ENCODE results near the gene CYB561D2.

CYB561D2 gene

DNA sequence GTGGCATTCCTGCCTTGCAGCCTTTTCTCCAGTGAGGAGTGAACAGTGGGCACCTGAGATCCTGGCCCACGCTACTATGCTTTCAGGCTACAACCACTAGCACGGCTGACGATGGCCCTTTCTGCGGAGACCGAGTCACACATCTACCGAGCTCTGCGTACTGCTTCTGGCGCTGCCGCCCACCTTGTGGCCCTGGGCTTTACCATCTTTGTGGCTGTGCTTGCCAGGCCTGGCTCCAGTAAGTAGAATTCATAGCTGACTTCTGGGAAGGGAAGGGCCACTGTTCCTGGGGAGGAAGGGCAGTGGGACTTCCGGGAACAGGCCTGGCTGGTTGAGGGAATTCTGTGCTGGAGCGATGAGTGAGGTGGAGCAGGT is 648 bp downstream of the CYB561D2 start:
- peaks cover 0 to 2% (median 0%) of the 10 kb centered on the region in 11 experiments; a peak in 4 of 22 replicates for H3K27me3 ChIP-seq
- peaks cover 34 to 71% (median 63%) of the 10 kb centered on the region in 11 experiments for H3K36me3 ChIP-seq
- no peaks in the 10 kb centered on the region for H3K9me3 ChIP-seq (replicated peaks in 1 of 11)
- H3K4me3 ChIP-seq, result peak overlapping the region; percentile 60 to 82 (median 72)
- TF ChIP-seq Cebpa-rat (IDR thresholded peaks at IDR 0.05), result no peak
- H3K27ac ChIP-seq, result peak overlapping the region in 10 of 11 experiments; percentile 81 to 93 (median 90); a peak in 17 of 22 replicates
- peak overlapping the region; percentile 82 to 91 (median 86); a peak in 21 of 22 replicates for H3K9ac ChIP-seq
- peaks cover 40 to 66% (median 53%) of the 10 kb centered on the region in 11 experiments for H4K20me1 ChIP-seq
- peaks cover 38 to 94% (median 74%) of the 10 kb centered on the region in 10 experiments for H3K4me1 ChIP-seq
- peak overlapping the region; percentile 95 to 99 (median 98) for H3K4me2 ChIP-seq

DNA sequence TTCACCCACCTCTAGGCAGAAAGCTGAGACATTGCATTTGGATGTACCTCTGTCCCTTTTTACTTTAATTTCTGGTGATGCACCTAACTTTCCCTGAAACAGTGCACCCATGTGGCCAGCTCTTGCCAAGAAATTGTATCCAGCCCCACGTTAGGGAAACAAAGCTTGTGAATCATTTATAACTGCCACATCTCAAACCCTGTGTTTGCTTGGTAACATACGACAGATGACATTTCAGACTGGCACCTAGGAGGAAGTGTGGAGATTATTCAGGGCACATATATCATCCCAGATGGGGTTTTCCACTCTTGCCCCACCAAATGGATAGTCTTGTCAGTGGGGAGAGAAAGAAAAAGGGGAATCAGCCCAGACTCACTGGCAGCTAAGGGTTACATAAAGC is 2.1 kb downstream of the CYB561D2 start:
- Histone ChIP-seq H3K27ac (peak overlapping the region in 8 of 11 experiments; percentile 30 to 87 (median 45); a peak in 12 of 22 replicates), H3K4me3 (no peak overlapping the region; a peak in 1 of 20 replicates), H3K36me3 (peaks cover 42 to 81% (median 72%) of the 10 kb centered on the region in 11 experiments), H3K4me1 (peaks cover 53 to 95% (median 78%) of the 10 kb centered on the region in 10 experiments), H3K27me3 (no peaks in the 10 kb centered on the region), H3K9ac (peak overlapping the region in 9 of 11 experiments; percentile 18 to 53 (median 45); a peak in 9 of 22 replicates), H3K4me2 (peak overlapping the region in 5 of 11 experiments; percentile 97 to 99 (median 99); a peak in 9 of 22 replicates), H3K9me3 (replicated peaks in 1 of 11) (no peaks in the 10 kb centered on the region), H4K20me1 (peaks cover 55 to 81% (median 67%) of the 10 kb centered on the region in 11 experiments)
- no peak for TF ChIP-seq Cebpa-rat (IDR thresholded peaks at IDR 0.05)

DNA sequence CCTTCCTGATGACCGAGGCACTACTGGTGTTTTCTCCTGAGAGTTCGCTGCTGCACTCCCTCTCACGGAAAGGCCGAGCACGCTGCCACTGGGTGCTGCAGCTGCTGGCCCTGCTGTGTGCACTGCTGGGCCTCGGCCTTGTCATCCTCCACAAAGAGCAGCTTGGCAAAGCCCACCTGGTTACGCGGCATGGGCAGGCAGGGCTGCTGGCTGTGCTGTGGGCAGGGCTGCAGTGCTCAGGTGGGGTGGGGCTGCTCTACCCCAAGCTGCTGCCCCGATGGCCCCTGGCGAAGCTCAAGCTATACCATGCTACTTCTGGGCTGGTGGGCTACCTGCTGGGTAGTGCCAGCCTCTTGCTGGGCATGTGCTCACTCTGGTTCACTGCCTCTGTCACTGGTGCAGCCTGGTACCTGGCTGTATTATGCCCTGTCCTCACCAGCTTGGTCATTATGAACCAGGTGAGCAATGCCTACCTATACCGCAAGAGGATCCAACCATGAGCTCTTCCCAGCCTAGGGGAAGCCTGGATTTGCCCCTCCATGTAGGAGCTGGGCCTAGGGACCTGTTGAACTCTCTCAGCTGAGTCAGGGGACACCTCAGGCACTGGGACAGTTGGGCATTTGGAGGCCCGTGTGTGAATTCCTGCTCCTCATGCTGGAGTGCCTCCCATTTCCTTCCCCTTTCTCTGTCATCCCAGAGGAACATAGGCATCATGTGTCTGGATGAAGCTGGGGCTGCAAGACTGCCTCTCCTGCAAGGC is 2.8 kb downstream of the CYB561D2 start:
- H3K9ac ChIP-seq, result peak overlapping the region in 10 of 11 experiments; percentile 18 to 55 (median 46); a peak in 14 of 22 replicates
- no peak for TF ChIP-seq Cebpa-rat (IDR thresholded peaks at IDR 0.05)
- peak overlapping the region in 5 of 11 experiments; percentile 15 to 99 (median 97); a peak in 9 of 22 replicates for H3K4me2 ChIP-seq
- no peaks in the 10 kb centered on the region for H3K9me3 ChIP-seq (replicated peaks in 1 of 11)
- no peaks in the 10 kb centered on the region for H3K27me3 ChIP-seq
- peaks cover 42 to 81% (median 68%) of the 10 kb centered on the region in 11 experiments for H3K36me3 ChIP-seq
- peaks cover 62 to 87% (median 74%) of the 10 kb centered on the region in 11 experiments for H4K20me1 ChIP-seq
- H3K4me1 ChIP-seq, result peaks cover 59 to 95% (median 82%) of the 10 kb centered on the region in 10 experiments
- H3K4me3 ChIP-seq, result no peak overlapping the region; a peak in 1 of 20 replicates
- peak overlapping the region in 9 of 11 experiments; percentile 11 to 87 (median 39); a peak in 15 of 22 replicates for H3K27ac ChIP-seq

DNA sequence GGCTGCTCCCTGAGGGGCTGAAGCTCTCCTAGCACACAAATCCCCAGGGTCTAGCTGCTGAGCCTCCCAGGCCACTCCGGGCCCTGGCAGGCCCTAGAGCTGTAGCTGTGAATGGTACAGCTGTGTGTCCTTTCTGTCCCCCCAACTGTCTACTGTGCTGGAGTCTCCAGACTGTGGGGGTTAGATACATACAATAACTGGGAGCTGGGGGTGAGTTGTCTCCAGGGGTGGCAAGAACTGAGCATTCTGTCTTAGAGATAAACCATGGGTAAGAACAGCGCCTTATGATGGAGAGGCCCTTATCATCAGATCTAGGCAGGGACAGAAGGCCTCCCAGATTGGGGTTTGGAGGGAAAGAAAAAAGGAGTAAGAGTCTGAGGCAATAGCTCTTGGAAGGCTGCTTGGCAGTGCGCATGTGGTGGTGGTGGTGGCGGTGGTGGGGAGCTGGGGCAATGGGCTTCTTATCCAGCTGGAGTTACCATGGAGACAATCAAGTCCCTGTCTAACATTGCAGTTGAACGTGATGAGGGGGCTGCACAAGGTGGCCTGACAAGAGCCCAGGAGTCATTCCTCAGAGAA is 3.6 kb downstream of the CYB561D2 start:
- no peak for TF ChIP-seq Cebpa-rat (IDR thresholded peaks at IDR 0.05)
- Histone ChIP-seq H3K27ac (peak overlapping the region in 2 of 11 experiments; percentile 66 to 87; a peak in 2 of 22 replicates), H3K9me3 (replicated peaks in 1 of 11) (no peaks in the 10 kb centered on the region), H3K4me1 (peaks cover 59 to 91% (median 80%) of the 10 kb centered on the region in 10 experiments), H3K4me2 (peak overlapping the region in 3 of 11 experiments; percentile 54 to 99 (median 99); a peak in 7 of 22 replicates), H3K9ac (peak overlapping the region in 8 of 11 experiments; percentile 3 to 91 (median 50); a peak in 9 of 22 replicates), H4K20me1 (peaks cover 64 to 87% (median 80%) of the 10 kb centered on the region in 11 experiments), H3K36me3 (peaks cover 42 to 73% (median 60%) of the 10 kb centered on the region in 11 experiments), H3K27me3 (no peaks in the 10 kb centered on the region), H3K4me3 (no peak overlapping the region)

DNA sequence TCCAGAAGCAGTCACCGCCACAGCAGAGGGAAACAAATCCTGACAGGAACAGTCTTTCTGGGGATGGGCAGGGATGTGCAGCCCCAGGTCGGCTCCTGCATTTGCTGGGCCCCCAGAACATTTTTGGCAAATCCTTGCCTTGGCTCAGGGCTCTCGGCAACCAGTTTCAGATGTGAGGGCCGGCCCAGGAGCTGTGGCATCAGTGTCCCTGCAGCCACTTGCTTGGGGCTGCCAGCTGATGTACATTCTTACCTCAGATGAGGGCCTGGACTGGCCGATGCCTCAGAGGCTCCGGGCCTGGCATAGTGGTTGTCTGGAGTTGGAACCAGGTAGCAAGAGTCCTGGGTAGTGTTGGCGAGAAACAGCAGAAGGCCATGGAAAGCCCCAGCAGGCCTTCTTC is 4.2 kb downstream of the CYB561D2 start:
- Histone ChIP-seq H4K20me1 (peaks cover 64 to 82% (median 80%) of the 10 kb centered on the region in 11 experiments), H3K4me3 (no peak overlapping the region), H3K27me3 (no peaks in the 10 kb centered on the region), H3K4me1 (peaks cover 53 to 85% (median 77%) of the 10 kb centered on the region in 10 experiments), H3K9me3 (replicated peaks in 1 of 11) (no peaks in the 10 kb centered on the region), H3K4me2 (peak overlapping the region in 6 of 11 experiments; percentile 97 to 100 (median 100); a peak in 9 of 22 replicates), H3K36me3 (peaks cover 42 to 72% (median 60%) of the 10 kb centered on the region in 11 experiments), H3K27ac (peak overlapping the region in 2 of 11 experiments; percentile 22 to 31; a peak in 4 of 22 replicates), H3K9ac (peak overlapping the region in 6 of 11 experiments; percentile 14 to 99 (median 94); a peak in 2 of 22 replicates)
- TF ChIP-seq Cebpa-rat (IDR thresholded peaks at IDR 0.05), result no peak

DNA sequence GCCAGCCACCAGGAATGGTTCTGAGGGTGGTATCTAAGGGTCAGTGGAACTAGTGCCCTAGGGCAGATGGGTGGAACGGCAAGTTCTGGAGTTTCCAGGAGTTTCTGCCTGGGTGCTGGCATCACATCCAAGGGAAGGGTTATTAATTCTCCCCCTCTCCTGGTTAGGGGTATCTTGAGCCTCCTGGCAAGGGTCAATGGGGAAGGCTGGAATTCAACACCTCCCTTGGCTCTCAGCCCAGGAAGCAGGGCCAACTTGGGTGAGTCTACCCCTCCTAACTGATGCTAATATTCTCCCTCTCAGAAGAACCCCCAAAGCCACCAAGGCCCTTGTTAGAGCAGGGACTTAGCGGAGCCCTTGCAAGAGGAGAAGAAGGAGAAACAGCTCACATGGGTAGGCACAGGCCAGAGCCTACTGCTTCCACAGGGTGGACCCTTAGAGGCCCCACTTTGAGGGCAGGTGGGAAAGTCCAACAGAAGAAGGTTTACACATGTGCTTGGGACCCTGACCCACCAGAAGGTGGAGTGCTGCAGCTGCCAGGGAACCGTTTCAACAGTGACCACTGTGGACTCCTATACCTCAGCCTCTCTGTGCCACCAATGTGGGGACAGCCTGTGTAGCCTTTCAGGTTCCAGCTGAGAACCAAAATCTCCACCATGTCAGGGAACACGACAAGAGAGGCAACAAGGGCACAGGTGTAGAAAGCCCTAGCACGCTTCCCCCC is 5.3 kb downstream of the CYB561D2 start:
- Histone ChIP-seq H3K9ac (peak overlapping the region; percentile 91 to 99 (median 93); a peak in 19 of 22 replicates), H3K4me2 (peak overlapping the region; percentile 92 to 100 (median 99)), H3K27me3 (no peaks in the 10 kb centered on the region), H3K36me3 (peaks cover 42 to 72% (median 60%) of the 10 kb centered on the region in 11 experiments), H3K4me3 (peak overlapping the region; percentile 72 to 96 (median 82); a peak in 19 of 20 replicates), H3K27ac (peak overlapping the region in 5 of 11 experiments; percentile 8 to 96 (median 18); a peak in 5 of 22 replicates), H4K20me1 (peaks cover 64 to 82% (median 80%) of the 10 kb centered on the region in 11 experiments), H3K9me3 (replicated peaks in 1 of 11) (no peaks in the 10 kb centered on the region), H3K4me1 (peaks cover 46 to 78% (median 72%) of the 10 kb centered on the region in 10 experiments)
- TF ChIP-seq Cebpa-rat (IDR thresholded peaks at IDR 0.05), result no peak

DNA sequence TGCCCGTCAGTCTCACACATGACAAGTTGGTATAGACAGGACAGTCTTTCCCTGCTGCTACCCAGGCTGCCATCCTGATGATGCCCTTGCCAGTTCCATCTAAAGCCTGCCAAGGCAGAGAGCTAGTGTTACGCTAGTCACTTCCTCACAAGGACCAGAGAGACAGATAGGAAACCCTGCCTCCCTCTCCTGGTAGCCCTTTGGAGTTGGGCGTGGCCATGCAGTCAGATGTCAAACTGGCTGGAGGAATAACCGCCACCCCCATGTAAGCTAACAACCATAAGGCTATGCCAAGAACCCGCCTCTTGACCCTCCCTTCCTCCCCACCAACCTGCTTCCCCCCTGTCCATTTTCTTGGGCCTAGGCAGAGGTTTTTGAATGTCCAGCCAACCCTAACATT is 5.9 kb downstream of the CYB561D2 start:
- Histone ChIP-seq H3K4me3 (peak overlapping the region; percentile 72 to 96 (median 82)), H3K4me2 (peak overlapping the region; percentile 92 to 100 (median 99)), H3K27ac (peak overlapping the region in 5 of 11 experiments; percentile 8 to 96 (median 91); a peak in 5 of 22 replicates), H4K20me1 (peaks cover 60 to 76% (median 74%) of the 10 kb centered on the region in 11 experiments), H3K27me3 (no peaks in the 10 kb centered on the region), H3K36me3 (peaks cover 42 to 69% (median 58%) of the 10 kb centered on the region in 11 experiments), H3K9me3 (replicated peaks in 1 of 11) (no peaks in the 10 kb centered on the region), H3K4me1 (peaks cover 40 to 74% (median 67%) of the 10 kb centered on the region in 10 experiments), H3K9ac (peak overlapping the region; percentile 91 to 99 (median 93); a peak in 20 of 22 replicates)
- no peak for TF ChIP-seq Cebpa-rat (IDR thresholded peaks at IDR 0.05)

DNA sequence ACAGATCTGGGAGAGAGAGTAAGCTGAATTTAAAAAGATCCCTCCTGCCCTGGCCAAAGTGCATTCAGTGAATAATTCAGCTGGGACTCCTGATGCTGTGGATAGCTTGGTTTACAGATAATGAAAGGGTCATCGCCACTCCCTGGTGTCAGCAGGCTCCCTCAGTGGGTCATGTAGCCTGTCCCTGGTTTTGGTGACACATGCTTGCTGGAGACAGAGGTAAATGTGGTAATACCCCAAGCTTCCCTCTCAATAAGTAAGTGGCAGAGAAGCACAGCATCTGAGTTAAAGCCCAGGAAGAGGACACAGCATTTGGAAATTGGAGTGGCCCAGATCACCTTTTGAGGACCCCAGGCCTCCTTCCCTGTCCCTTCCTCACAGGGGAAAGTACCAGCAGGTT is 6.8 kb downstream of the CYB561D2 start:
- TF ChIP-seq Cebpa-rat (IDR thresholded peaks at IDR 0.05), result no peak
- Histone ChIP-seq H3K27ac (peak overlapping the region in 9 of 11 experiments; percentile 6 to 96 (median 47); a peak in 14 of 22 replicates), H4K20me1 (peaks cover 59 to 67% (median 65%) of the 10 kb centered on the region in 11 experiments), H3K4me3 (peak overlapping the region; percentile 72 to 96 (median 82)), H3K9me3 (replicated peaks in 1 of 11) (no peaks in the 10 kb centered on the region), H3K4me2 (peak overlapping the region; percentile 92 to 100 (median 99)), H3K9ac (peak overlapping the region; percentile 91 to 99 (median 93)), H3K4me1 (peaks cover 42 to 73% (median 61%) of the 10 kb centered on the region in 10 experiments), H3K27me3 (no peaks in the 10 kb centered on the region), H3K36me3 (peaks cover 42 to 60% (median 51%) of the 10 kb centered on the region in 11 experiments)
